ENCODE results near the gene DNER. TPM values are rescaled to one million over a fixed set of nuclear protein-coding genes. Genes with fewer than 3 reads are reported as not detected.
"Not testable (repeated sequence)": the region's sequence is repeated elsewhere in the genome, so short reads cannot be mapped to it uniquely, and the experiment has no call there.

Gene DNER
- polyA plus RNA-seq, 4 donors = 70.9 to 73.5 (median 72.1) TPM

GRCh38 chr2:229627728-229628127 is 86.6 kb downstream of the DNER start:
- no peak for DNase-seq (ENCODE audit: low read depth in 4 of 4, low spot score in 3 of 4)

DNA sequence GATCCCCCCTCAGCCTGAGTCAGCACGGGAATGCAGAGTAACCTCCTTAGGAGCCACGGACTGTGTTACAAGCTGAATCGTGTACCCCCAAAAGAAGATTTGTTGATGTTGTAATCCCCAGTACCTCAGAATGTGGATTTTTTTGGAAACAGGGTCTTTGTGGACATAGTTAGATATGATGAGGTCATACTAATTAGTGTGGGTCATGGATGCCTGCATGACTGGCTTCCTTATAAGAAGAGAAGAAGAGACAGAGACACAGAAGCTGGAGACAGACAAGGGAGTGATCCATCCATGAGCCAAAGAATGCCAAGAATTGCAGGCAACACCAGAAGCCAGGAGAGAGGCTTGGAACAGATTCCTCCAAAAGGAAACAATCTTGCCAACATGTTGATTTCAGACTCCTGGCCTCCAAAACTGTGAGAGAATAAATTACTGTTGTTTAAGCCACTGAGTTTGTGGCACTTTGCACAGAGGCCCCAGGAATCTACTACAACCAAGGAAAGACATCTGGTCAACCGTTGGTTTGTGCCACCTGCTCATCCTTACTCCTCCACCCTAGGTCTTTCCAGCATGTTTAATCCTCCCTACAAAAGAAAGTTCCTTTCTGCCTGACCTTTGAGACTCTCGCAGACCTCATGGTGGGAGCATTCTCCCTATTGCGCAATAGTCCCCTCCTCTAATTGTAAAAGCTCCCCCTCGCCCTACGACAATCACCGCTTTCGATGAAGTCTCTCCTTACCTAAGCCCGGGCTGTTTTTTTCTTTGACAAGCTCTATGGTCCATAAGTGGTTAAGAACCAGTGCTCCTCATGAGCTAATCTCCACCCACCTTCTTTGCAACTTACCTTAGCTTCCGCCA is 91.6 kb downstream of the DNER start:
- no peak for DNase-seq (ENCODE audit: low read depth in 4 of 4, low spot score in 3 of 4)

DNA sequence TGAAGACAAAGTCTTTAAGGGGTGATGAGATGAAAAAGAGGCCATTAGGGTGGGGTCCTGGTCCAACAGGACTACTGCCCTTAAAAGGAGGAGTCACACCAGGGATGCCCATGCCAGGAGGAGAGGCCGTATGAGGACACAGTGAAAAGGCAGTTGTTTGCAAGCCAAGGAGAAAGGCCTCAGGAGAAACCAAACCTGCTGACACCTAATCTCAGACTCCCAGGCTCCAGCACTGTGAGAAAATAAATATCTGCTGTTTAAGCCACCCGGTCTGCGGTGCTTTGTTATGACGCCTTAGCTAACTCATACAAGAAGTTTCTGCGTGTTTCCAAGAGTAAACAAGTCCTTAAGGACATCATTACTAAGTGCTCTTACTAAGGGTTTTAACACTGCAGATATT is 93.6 kb downstream of the DNER start:
- DNase-seq (ENCODE audit: low read depth in 4 of 4, low spot score in 3 of 4) = no peak

DNA sequence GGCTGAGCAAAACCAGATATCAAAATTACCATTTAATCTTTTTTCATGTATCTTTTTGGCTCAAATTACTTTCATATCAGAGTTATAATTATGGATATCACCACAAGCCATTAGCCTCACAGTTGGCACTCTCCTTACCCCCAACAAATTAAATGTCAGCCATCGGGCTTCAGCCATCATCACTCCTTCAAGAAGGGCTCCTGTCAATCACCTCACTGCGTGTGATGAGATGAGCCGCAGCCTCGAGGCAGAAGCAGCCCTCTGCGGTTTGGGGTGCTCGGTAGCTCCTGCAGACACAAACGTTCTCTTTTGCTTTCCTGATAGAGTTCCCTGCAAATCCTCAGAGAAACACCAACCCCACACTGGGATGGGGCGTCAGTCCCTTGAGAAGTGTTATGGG is 94.1 kb downstream of the DNER start:
- no peak for DNase-seq (ENCODE audit: low read depth in 4 of 4, low spot score in 3 of 4)

DNA sequence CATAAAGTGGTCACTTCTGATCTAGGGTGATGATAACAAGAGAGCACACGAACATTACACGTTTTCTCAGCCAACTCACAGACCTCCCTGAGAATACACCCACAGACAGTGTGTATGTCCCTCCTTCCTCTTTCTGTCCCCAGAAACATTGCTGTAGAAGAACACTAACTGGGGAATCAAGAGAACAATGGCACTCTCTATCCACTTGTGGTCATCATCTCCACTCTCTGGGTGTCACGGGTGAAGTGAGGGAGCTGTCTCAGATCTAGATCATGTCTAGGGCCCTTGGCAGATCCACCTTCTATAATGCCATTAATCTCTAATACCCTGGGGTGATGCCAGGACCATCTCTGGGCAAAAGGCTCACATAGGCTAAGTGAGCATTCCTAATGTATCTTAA is 97.9 kb downstream of the DNER start:
- no peak for DNase-seq (ENCODE audit: low read depth in 4 of 4, low spot score in 3 of 4)

DNA sequence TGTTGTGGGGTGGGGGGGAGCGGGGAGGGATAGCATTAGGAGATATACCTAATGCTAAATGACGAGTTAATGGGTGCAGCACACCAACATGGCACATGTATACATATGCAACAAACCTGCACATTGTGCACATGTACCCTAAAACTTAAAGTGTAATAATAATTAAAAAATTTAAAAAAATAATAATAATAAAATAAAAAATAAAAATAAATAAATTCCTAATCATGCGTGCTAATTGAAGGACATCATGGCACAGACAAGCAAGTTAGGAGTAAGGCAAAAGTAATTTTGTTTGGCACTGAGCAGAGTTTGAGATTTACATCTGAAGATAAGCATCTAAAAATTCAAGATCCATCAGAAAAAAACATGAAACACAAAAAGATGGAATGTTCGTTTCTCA is 100.3 kb downstream of the DNER start:
- not testable (repeated sequence) for DNase-seq (ENCODE audit: low read depth in 4 of 4, low spot score in 3 of 4)

- no peak for DNase-seq (ENCODE audit: low read depth in 4 of 4, low spot score in 3 of 4)
Measured at GRCh38 chr2:229612384-229612971, 101.9 kb downstream of the DNER start.

GRCh38 chr2:229611360-229611759 is 103.0 kb downstream of the DNER start:
- DNase-seq (ENCODE audit: low read depth in 4 of 4, low spot score in 3 of 4) = no peak

DNA sequence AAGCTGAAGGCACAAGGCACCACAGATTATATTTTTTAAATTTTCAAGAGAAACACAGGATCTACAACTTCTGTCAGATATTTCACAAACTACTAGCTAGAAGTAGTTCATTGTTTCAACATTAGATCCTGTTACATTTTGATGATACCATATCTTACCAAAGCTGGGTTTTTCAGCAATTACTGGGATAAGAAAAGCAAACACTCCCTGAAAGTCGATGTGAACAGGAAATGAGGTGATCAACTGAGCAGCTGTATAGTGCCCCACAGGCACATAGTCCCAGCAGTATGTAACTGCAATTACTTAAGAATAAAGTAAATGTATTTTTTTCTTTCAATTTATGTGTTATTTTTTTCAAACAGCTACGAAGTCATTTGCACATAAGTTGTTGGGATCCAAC is 103.5 kb downstream of the DNER start:
- DNase-seq (ENCODE audit: low read depth in 4 of 4, low spot score in 3 of 4) = no peak

- no peak for DNase-seq (ENCODE audit: low read depth in 4 of 4, low spot score in 3 of 4)
Measured at GRCh38 chr2:229610333-229610732, 104.0 kb downstream of the DNER start.

DNA sequence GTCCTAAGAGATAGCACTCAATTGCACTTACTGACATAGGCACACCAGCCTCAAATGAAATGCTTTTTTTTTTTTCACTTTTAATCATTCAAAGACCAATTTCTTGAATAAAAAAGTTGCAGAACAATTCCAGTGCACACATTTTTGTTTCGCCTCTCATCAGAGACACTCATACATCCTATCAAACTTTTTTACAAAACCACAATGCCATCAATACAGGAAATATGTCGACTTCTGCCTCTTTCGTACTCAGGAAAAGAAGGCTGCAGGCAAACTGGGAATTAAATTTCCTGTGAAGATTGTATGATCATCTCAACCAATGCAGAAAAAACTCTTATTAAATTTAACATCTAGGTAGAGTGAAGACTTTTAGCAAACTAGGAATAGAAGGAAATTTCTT is 112.4 kb downstream of the DNER start:
- no peak for DNase-seq (ENCODE audit: low read depth in 4 of 4, low spot score in 3 of 4)

DNA sequence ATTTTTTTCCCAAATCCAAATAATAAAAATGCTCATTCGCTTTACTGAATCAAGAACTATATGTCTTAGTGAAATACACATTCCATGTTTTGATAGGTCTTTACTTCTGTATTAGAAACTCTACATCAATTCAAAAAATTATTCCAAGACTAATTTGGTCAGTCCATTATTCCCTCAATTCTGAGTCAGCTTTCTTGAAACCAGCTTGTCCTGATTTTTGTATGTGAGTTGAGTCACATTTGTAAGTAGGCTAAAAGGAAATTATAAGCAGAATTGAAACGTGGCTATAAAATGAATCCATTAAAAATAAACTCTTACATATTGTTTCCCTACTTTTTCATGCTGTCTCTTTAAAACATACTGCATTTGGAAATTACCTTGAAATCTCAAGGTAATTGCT is 113.0 kb downstream of the DNER start:
- DNase-seq (ENCODE audit: low read depth in 4 of 4, low spot score in 3 of 4) = no peak

DNA sequence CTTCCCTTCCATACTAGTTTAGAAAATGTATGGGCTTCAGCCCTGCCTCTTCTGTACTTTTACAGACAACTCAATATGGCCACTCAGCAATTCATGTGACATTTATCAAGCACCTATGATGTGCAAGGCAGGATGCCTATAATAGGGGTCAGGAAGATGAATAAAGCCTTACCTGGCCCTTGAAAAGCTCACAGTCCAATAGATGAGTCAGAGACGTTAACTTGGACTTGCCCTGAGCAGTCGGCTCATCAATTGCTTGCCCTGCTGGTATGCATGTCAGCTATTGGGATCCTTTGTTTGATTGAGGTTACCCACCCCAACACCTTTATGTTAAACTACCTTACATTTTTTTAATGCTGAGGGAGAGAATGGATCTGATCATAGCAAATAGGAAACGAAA is 116.1 kb downstream of the DNER start:
- no peak for DNase-seq (ENCODE audit: low read depth in 4 of 4, low spot score in 3 of 4)

DNA sequence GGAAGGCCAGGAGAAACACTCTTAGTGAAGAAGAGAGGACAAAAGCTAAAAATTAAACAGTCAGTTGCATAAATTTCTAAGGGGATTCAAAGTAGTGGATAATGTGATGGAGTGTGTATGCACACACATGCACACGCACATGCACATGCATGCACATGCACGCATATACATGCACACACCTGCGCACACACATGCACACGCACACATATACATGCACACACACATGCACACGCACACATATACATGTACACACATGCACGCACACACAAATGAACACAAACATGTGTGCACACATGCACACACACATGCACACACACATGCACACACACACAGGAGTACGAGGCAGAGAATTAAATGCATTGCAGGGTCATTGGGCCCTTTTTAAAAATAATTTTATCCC is 117.6 kb downstream of the DNER start:
- no peak for DNase-seq (ENCODE audit: low read depth in 4 of 4, low spot score in 3 of 4)

- no peak for DNase-seq (ENCODE audit: low read depth in 4 of 4, low spot score in 3 of 4)
Measured at GRCh38 chr2:229591611-229592010, 122.7 kb downstream of the DNER start.

DNA sequence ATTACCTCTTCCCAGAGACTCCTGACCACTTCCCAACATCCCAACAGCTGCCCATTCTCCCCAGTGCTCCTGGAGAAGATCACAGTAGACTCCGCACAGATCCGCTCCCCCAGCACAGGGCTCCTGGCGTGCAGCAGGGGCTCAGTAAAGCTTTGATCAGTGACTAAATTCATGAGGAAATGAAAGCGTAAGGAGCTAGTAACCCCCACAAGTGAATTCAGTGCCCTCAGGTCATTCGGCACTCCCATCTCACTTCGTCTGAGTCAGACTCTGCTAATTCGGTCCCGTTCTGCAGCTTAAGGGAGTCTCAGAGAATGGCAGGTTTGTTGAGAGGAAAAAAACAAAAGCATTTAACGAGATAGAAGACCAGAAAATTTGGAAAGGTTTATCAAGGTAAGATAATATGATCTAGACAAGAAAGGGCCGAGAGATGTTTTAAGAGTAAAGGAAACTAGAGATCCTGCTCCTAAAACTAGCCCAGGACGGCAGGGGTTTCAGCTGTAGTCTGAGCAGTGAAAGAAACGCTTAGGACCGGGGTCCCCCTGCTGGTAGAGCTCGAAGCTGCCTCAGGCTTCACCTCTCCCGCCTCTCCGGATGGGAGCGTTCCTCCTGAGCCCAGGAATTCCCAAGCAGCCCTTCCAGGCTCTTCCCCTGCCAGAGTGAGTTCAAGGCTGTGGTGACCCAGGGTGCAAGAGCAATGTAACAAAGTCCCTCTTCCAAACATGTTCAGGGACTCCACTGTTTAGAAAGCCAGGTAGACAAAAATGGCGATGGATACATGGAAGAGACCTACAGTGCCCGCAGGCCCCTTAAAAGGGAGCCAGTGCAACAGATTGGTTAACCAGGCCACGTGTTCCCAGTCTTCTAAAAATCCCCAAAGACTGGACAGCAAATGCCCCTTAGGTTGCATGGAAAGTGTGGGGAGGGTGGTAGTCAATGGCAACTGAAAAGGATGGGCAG is 127.3 kb downstream of the DNER start:
- DNase-seq (ENCODE audit: low read depth in 4 of 4, low spot score in 3 of 4) = peak; percentile 52 to 68 (median 65)

- no peak for DNase-seq (ENCODE audit: low read depth in 4 of 4, low spot score in 3 of 4)
Measured at GRCh38 chr2:229586012-229586411, 128.3 kb downstream of the DNER start.

- no peak for DNase-seq (ENCODE audit: low read depth in 4 of 4, low spot score in 3 of 4)
Measured at GRCh38 chr2:229582151-229582550, 132.2 kb downstream of the DNER start.

GRCh38 chr2:229578052-229578846 is 136.1 kb downstream of the DNER start:
- no peak for DNase-seq (ENCODE audit: low read depth in 4 of 4, low spot score in 3 of 4)

- DNase-seq (ENCODE audit: low read depth in 4 of 4, low spot score in 3 of 4) = no peak
Measured at GRCh38 chr2:229575569-229576315, 138.6 kb downstream of the DNER start.
